HepG2 (cell line): Measurements from ENCODE around the gene NDEL1. TPM values are rescaled to one million over a fixed set of nuclear protein-coding genes. Genes with fewer than 3 reads are reported as not detected.

ENCODE experiments used
- ATAC-seq: fragments of 200-7000 bp; cut with Tn5 transposase; 3 replicates; pipeline ENCODE4 v1.9.1; 2020; ENCODE audit warnings: mild to moderate bottlenecking, moderate library complexity
- BruUV-seq: library from RNA; stranded (reverse); fragments of 400-500 nt; replicated peaks from 2 replicates; lab custom pipeline; 2021; lab: Mats Ljungman, UMichigan
- CTCF ChIA-PET: fragments of 300-600 bp; formaldehyde crosslinking; extraction: SDS; loops from one replicate; lab custom pipeline; 2021; ENCODE audit warnings: low total read pairs, inconsistent platforms, low intra/inter-chr PET ratio; lab: Yijun Ruan, JAX
- POLR2A ChIA-PET: fragments of 350-600 bp; sonication (Branson Sonifier 250); formaldehyde crosslinking; loops from one replicate; lab custom pipeline; 2020; ENCODE audit warnings: antibody characterized with exemption, inconsistent platforms; lab: Yijun Ruan, JAX
- DNase-seq: peaks from one replicate; pipeline ENCODE4 v3.0.0-alpha.2; 2015; ENCODE audit warnings: low spot score
- FAIRE-seq: peaks from 3 replicates; lab custom pipeline; 2011; peaks lifted over from hg19 to GRCh38; lab: Jason Lieb, UNC
- H2AFZ ChIP-seq: one replicate; pipeline ENCODE4 v1.6.1; 2011; ENCODE audit warnings: low read length, inconsistent platforms
- H3K27ac ChIP-seq: fragments of 300-600 bp; 3 replicates; pipeline ENCODE4 v1.8.0; 2011; ENCODE audit warnings: mixed run types, mild to moderate bottlenecking, mixed read lengths, low read length, inconsistent platforms; ENCODE audit not compliant: insufficient read depth; ENCODE audit errors: extremely low read length
- H3K27me3 ChIP-seq, 2 experiments: fragments of 200-600 bp in 1 of 2; 2 replicates in 1 of 2; 3 replicates in 1 of 2; pipeline versions ENCODE4 v1.6.0 to v1.8.0; 2011; ENCODE audit warnings: low read length in 2 of 2, mild to moderate bottlenecking in 2 of 2, moderate library complexity in 2 of 2, inconsistent platforms in 1 of 2; ENCODE audit not compliant: insufficient read depth in 2 of 2, control insufficient read depth in 1 of 2
- H3K36me3 ChIP-seq, 2 experiments: fragments of 200-600 bp in 1 of 2; replicated peaks in 1 of 2; 2 replicates in 1 of 2; 3 replicates in 1 of 2; pipeline versions ENCODE4 v1.5.1 to v1.8.0; 2011; ENCODE audit warnings: low read length in 2 of 2, inconsistent platforms in 1 of 2; ENCODE audit not compliant: insufficient read depth in 2 of 2, control insufficient read depth in 1 of 2
- H3K4me1 ChIP-seq: 2 replicates; pipeline ENCODE4 v1.5.1; 2012; ENCODE audit warnings: low read length, inconsistent platforms; ENCODE audit not compliant: insufficient read depth
- H3K4me2 ChIP-seq: 2 replicates; pipeline ENCODE4 v1.6.0; 2011; ENCODE audit warnings: low read depth, low read length, inconsistent platforms
- H3K4me3 ChIP-seq, 3 experiments: fragments of 200-600 bp in 1 of 3; sonication (generic), shearing (Covaris generic) in 1 of 3; replicated peaks in 1 of 3; 2 replicates each; pipeline ENCODE4 v1.5.1; 2011 to 2016; ENCODE audit warnings: low read length in 3 of 3, inconsistent platforms in 2 of 3, low read depth in 2 of 3, mild to moderate bottlenecking in 2 of 3, control low read depth in 1 of 3, mixed read lengths in 1 of 3; ENCODE audit not compliant: insufficient read depth in 1 of 3
- H3K79me2 ChIP-seq: one replicate; pipeline ENCODE4 v1.6.1; 2011; ENCODE audit warnings: low read length, inconsistent platforms; ENCODE audit not compliant: insufficient read depth
- H3K9ac ChIP-seq: 2 replicates; pipeline ENCODE4 v1.6.0; 2011; ENCODE audit warnings: mild to moderate bottlenecking, low read depth, low read length, inconsistent platforms; ENCODE audit not compliant: insufficient read depth
- H3K9me3 ChIP-seq: 2 replicates; pipeline ENCODE4 v1.5.1; 2012; ENCODE audit warnings: mild to moderate bottlenecking, low read length
- H4K20me1 ChIP-seq: 2 replicates; pipeline ENCODE4 v1.6.0; 2011; ENCODE audit warnings: inconsistent platforms, mild to moderate bottlenecking, low read length, moderate library complexity; ENCODE audit not compliant: insufficient read depth
- ATF7 ChIP-seq, 2 experiments: fragments of 450-650 bp in 1 of 2; sonication (generic) in 1 of 2; formaldehyde crosslinking in 1 of 2; IDR thresholded peaks; 2 replicates each; pipeline versions ENCODE4 v1.4.0 to v1.6.1; 2016 to 2020; ENCODE audit warnings: antibody characterized with exemption in 1 of 2, mild to moderate bottlenecking in 1 of 2, missing genetic modification reagents in 1 of 2
- CENPBD1 ChIP-seq: sonication (generic); formaldehyde crosslinking; IDR thresholded peaks from 2 replicates; pipeline ENCODE4 v1.8.0; 2022; ENCODE audit warnings: missing genetic modification reagents, low read depth, mild to moderate bottlenecking, borderline replicate concordance
- CREB1 ChIP-seq, 2 experiments: fragments of 450-650 bp in 1 of 2; IDR thresholded peaks; 2 replicates each; pipeline ENCODE4 v1.6.1; 2016 to 2017; ENCODE audit warnings: control low read depth in 1 of 2, mild to moderate bottlenecking in 1 of 2, missing compliant biosample characterization in 1 of 2, missing genetic modification characterization in 1 of 2
- JUND ChIP-seq: sonication (generic); formaldehyde crosslinking; IDR thresholded peaks from 2 replicates; pipeline ENCODE4 v1.8.0; 2022; ENCODE audit warnings: mild to moderate bottlenecking, missing genetic modification reagents
- STAT5B ChIP-seq: sonication (generic); formaldehyde crosslinking; IDR thresholded peaks from 2 replicates; pipeline ENCODE4 v1.4.0; 2020; ENCODE audit warnings: missing genetic modification reagents
- TBX2 ChIP-seq: sonication (generic); formaldehyde crosslinking; IDR thresholded peaks from 2 replicates; pipeline ENCODE4 v1.5.0; 2020; ENCODE audit warnings: missing genetic modification reagents, mild to moderate bottlenecking, borderline replicate concordance
- THYN1 ChIP-seq: sonication (generic); formaldehyde crosslinking; IDR thresholded peaks from 2 replicates; pipeline ENCODE4 v1.8.1; 2023; ENCODE audit warnings: low read depth, mild to moderate bottlenecking, moderate library complexity, missing genetic modification reagents, borderline replicate concordance
- ZNF441 ChIP-seq: sonication (generic); formaldehyde crosslinking; IDR thresholded peaks from 2 replicates; pipeline ENCODE4 v1.7.0; 2021; ENCODE audit warnings: missing genetic modification reagents, borderline replicate concordance
- ZNF512 ChIP-seq: sonication (generic); formaldehyde crosslinking; IDR thresholded peaks from 2 replicates; pipeline ENCODE4 v1.4.0; 2020; ENCODE audit warnings: mild to moderate bottlenecking, missing genetic modification reagents
- ZSCAN25 ChIP-seq: sonication (generic); formaldehyde crosslinking; IDR thresholded peaks from 2 replicates; pipeline ENCODE4 v1.8.0; 2022; ENCODE audit warnings: mild to moderate bottlenecking, missing genetic modification reagents
- WGBS: methylation state at CpG from one replicate; pipeline ENCODE4 v1.1.6; 2017; ENCODE audit warnings: low lambda C conversion rate; 5-methylcytosine and 5-hydroxymethylcytosine counted together
- in situ Hi-C: cut with HindIII; loops from 2 replicates; pipeline ENCODE4 v1.10.0; 2017; ENCODE audit warnings: low pct_unique_long_range_greater_than_20kb; ENCODE audit not compliant: extremely low pct_ligation_motif_present
- intact Hi-C: fragments of 100-400 bp; cut with micrococcal nuclease; formaldehyde crosslinking; loops from one replicate; pipeline ENCODE4 v1.10.0; 2022; ENCODE audit not compliant: unreplicated experiment
- polyA plus RNA-seq, 8 experiments: library from polyadenylated mRNA; depleted of rRNA in 3 of 8; stranded (reverse) in 7 of 8; unstranded in 1 of 8; fragments of >200 nt; fragmentation: Illumina TruSeq in 4 of 8; extraction: Trizol in 4 of 8; gene quantifications; 2 replicates each; pipeline versions ENCODE4 v1.2.1 to v1.2.3, GENCODE V29; 2011 to 2016; ENCODE audit warnings: low read depth in 4 of 8, missing spikeins in 1 of 8, mixed read lengths in 1 of 8; ENCODE audit not compliant: insufficient read depth in 1 of 8
- total RNA-seq, 5 experiments: library from RNA; depleted of rRNA; stranded (reverse); fragments of >200 nt; fragmentation: Illumina TruSeq; extraction: Trizol; gene quantifications; 2 replicates each; pipeline ENCODE4 v1.2.3, GENCODE V29; 2016; ENCODE audit warnings: low read depth in 1 of 5

Gene NDEL1
- total and polyA plus RNA-seq, 2 of the 13 experiments (the other 11 are each of a cell fraction or from before 2014, with no cell fraction given) = 59.8 to 153 TPM

DNA sequence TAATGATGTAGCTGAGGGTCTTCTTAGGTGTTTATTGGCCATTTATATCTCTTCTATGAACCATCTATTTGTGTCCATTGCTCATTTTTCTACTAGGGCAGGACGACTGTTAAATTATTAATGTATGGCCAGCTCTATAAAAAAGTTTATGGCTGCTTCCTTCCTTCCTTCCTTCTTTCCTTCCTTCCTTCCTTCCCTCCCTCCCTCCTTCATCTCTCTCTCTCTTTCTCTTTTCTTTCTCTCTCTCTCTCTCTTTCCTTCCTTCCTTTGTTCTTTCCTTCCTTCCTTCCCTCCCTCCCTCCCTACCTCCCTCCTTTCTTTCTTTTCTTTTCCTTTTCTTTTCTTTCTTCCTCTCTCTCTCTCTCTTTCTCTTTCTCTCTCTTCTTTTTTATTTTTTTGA lies 17.2 kb upstream of the NDEL1 start:
- Histone ChIP-seq H3K4me1 (peaks cover 69% of the 10 kb centered on the region), H3K27me3 (no peaks in the 10 kb centered on the region), H3K9ac (no peak overlapping the region), H3K27ac (no peak overlapping the region), H3K79me2 (no peaks in the 10 kb centered on the region), H4K20me1 (no peaks in the 10 kb centered on the region), H3K4me2 (peak overlapping the region; percentile 56; the same call in 1 of the 2 replicates), H2AFZ (no peak overlapping the region), H3K36me3 (no peaks in the 10 kb centered on the region), H3K4me3 (no peak overlapping the region), H3K9me3 (no peaks in the 10 kb centered on the region)
- no peak for DNase-seq
- 84% methylated on average over 1 of the region's 1 CpG for WGBS
- ChIA-PET POLR2A (no interaction called here), CTCF (no interaction called here)
- no TSS peak for BruUV-seq
- no peak for ATAC-seq
- TF ChIP-seq ZNF512 = peak; percentile 93
- no peak for TF ChIP-seq CENPBD1 (CRISPR knock-in tag)
- in situ Hi-C loops = no loop called here
- no peak for FAIRE-seq
- intact Hi-C loops = no loop called here

DNA sequence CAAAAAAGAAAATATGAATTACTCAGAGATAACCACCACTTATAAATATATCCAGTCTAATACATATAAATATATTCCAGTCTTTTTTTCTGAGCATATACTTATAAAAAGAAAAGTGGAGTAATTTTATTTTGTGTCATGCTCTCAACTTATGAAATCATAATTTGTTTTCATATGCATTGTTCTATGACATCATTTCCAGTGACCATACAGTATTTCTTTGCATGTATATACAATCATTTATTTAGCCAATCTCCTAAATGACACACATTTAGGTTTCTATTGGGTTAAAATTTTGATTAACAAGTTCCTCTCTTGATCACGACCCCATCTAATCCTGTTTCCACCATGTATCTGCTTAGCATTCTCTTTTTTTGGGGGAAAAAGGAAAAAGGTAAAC lies 16.4 kb upstream of the NDEL1 start:
- H3K79me2 ChIP-seq = no peaks in the 10 kb centered on the region
- H3K9me3 ChIP-seq = no peaks in the 10 kb centered on the region
- peaks cover 69% of the 10 kb centered on the region for H3K4me1 ChIP-seq
- ATAC-seq = no peak
- TF ChIP-seq ZNF441 (CRISPR knock-in tag) (no peak), ZSCAN25 (no peak), STAT5B (CRISPR knock-in tag) (no peak), TBX2 (no peak), ATF7 (IDR thresholded peaks at IDR 0.05) (peak; percentile 62), ATF7 (CRISPR knock-in tag; IDR thresholded peaks at IDR 0.05) (no peak), THYN1 (no peak), CREB1 (IDR thresholded peaks at IDR 0.05) (peak; percentile 25; the same call in 1 of the 2 replicates), CREB1 (CRISPR knock-in tag; IDR thresholded peaks at IDR 0.05) (no peak), JUND (CRISPR knock-in tag) (no peak)
- H4K20me1 ChIP-seq = no peaks in the 10 kb centered on the region
- no peak overlapping the region for H3K4me3 ChIP-seq
- no peak overlapping the region for H3K27ac ChIP-seq
- CTCF ChIA-PET = no interaction called here
- H3K9ac ChIP-seq = no peak overlapping the region
- FAIRE-seq = no peak
- H3K36me3 ChIP-seq = no peaks in the 10 kb centered on the region
- in situ Hi-C loops (no loop called here), intact Hi-C loops (no loop called here)
- H3K27me3 ChIP-seq = no peaks in the 10 kb centered on the region
- no peak overlapping the region for H2AFZ ChIP-seq
- no peak for DNase-seq
- POLR2A ChIA-PET = interaction anchor here (1.2 to 2.4 kb wide), 3 partner anchors 16 to 562 kb away, joined by 3 to 42 read pairs (median 10); partner anchors contain the start of genes NAA38 and NDEL1
- no peak overlapping the region for H3K4me2 ChIP-seq
- BruUV-seq = no TSS peak
- 90% methylated on average over 1 of the region's 1 CpG for WGBS
